Hepatocyte (in vitro differentiated cells): ENCODE data around the gene CXorf58.
"Not testable (repeated sequence)": the region's sequence is repeated elsewhere in the genome, so short reads cannot be mapped to it uniquely, and the experiment has no call there.

ENCODE experiments used
- CTCF ChIP-seq: fragments of 200-600 bp; sonication (generic); IDR thresholded peaks from 2 replicates; pipeline ENCODE4 v1.5.1; 2016; ENCODE audit warnings: antibody characterized with exemption, mild to moderate bottlenecking; ENCODE audit not compliant: poor library complexity
- EZH2 ChIP-seq: fragments of 200-600 bp; sonication (generic); IDR thresholded peaks from 2 replicates; pipeline ENCODE4 v1.6.1; 2016; ENCODE audit warnings: antibody characterized with exemption, mild to moderate bottlenecking, borderline replicate concordance
- EZH2phosphoT487 ChIP-seq: fragments of 200-600 bp; sonication (generic); IDR thresholded peaks from one replicate; pipeline ENCODE4 v1.6.1; 2018; ENCODE audit warnings: antibody characterized with exemption, mild to moderate bottlenecking, low read depth, moderate library complexity; ENCODE audit not compliant: unreplicated experiment, severe bottlenecking

GRCh38 chrX:23861952-23862351, 45.9 kb upstream of the CXorf58 start:
- TF ChIP-seq CTCF, EZH2, EZH2phosphoT487: not testable (repeated sequence)
